Fibroblast of mammary gland (primary cell): Measurements from ENCODE around the gene RCE1.

Experiments
- DNase-seq: peaks from one replicate; pipeline ENCODE4 v3.0.0-alpha.2; 2010; ENCODE audit warnings: low read depth
- H3K4me3 ChIP-seq: 2 replicates; pipeline ENCODE4 v1.5.1; 2011; ENCODE audit warnings: low read depth, mild to moderate bottlenecking, low read length, moderate library complexity; ENCODE audit not compliant: control insufficient read depth
- TF ChIP-seq, protein P1 (sequence below): conservative IDR thresholded peaks from 2 replicates; pipeline ENCODE4 v1.5.1; 2011; ENCODE audit warnings: low read depth, low read length, inconsistent platforms; ENCODE audit not compliant: control insufficient read depth, insufficient read depth

Gene RCE1

DNA sequence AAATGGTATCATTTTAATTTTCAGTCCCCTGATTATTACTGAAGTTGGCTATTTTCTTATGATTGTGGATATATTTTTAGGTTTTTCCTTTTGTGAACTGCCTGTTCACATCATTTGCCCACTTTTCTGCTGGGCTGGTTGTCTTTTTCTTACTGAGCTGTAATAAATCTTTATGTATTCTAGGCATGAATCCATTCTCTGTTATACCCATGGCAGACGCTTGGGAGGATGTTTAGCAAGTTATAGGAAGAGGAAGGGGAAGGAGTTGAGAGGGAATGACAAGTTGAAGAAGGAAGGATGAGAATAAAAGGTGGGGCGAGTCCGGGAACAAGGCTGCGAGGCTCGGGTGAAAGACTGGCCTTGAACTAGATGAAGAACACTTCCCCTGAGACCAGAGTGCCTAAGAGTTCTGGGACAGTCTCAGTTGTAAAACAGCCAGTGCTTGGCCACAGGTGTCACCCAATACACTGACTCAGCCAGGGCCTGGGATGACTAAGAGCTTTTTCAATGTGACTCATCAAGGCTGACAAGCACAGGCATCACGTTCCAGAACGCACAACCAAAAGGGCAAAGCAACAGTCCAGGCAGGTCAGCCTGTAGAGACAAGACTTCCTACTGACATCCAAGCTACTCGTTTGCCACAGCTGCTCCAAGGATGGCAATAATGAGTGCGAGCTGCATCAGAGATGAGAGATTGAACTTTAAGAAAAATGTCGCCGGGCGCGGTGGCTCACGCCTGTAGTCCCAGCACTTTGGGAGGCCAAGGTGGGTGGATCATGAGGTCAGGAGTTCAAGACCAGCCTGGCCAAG is 48.8 kb downstream of the RCE1 start:
- TF ChIP-seq, protein P1, sequence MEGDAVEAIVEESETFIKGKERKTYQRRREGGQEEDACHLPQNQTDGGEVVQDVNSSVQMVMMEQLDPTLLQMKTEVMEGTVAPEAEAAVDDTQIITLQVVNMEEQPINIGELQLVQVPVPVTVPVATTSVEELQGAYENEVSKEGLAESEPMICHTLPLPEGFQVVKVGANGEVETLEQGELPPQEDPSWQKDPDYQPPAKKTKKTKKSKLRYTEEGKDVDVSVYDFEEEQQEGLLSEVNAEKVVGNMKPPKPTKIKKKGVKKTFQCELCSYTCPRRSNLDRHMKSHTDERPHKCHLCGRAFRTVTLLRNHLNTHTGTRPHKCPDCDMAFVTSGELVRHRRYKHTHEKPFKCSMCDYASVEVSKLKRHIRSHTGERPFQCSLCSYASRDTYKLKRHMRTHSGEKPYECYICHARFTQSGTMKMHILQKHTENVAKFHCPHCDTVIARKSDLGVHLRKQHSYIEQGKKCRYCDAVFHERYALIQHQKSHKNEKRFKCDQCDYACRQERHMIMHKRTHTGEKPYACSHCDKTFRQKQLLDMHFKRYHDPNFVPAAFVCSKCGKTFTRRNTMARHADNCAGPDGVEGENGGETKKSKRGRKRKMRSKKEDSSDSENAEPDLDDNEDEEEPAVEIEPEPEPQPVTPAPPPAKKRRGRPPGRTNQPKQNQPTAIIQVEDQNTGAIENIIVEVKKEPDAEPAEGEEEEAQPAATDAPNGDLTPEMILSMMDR: no peak
- no peak overlapping the region for H3K4me3 ChIP-seq
- DNase-seq: peak; percentile 99

DNA sequence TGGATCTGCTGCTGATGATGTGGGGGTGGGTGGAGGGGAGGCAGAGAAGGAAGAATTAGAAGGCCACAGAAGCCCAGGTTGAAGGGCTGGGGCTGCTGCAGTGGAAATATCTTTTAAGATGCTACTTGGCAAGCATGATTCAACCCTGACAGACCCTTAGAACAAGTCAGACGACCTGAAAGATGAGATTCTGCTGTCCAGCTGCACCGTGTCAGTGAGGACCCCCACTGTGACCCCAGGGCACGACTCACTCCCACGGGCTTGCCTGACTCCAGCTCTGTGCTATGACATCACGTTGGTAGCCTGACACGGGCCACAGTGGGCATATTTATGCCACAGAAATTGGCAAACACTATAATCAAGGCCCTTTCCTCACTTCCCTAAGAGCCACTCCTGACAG is 49.7 kb downstream of the RCE1 start:
- peak; percentile 25 for DNase-seq
- TF ChIP-seq, protein P1: no peak
- no peak overlapping the region for H3K4me3 ChIP-seq

DNA sequence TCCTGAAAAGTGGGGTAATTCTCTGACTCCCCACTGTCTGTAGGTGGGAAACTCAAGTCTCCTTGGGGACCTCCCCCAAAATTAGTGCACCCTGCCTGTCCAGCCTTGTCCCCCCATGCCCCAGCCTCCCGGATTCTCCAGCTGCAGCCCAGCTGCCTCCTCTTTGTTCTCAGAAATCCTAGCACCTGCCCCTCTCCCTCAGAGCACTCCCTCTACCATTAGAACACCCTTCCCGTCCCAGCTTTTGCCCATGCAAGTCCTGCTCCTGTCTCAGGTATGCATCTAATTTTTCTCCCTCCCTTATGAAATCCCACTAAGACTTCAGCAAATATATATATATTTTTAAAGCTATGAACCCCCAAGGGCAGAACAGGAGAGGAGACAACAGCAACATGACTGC is 50.9 kb downstream of the RCE1 start:
- TF ChIP-seq, protein P1: no peak
- H3K4me3 ChIP-seq: no peak overlapping the region
- DNase-seq: no peak
